GM19372 (cell line): ENCODE results near the gene ZNF827.

ENCODE experiments used
- ATAC-seq: cut with Tn5 transposase; IDR thresholded peaks from one replicate; pipeline ENCODE4 v1.9.1; 2021; ENCODE audit warnings: mild to moderate bottlenecking, low read depth, moderate library complexity; ENCODE audit not compliant: unreplicated experiment

Gene ZNF827

GRCh38 chr4:145890689-145891088, 47.9 kb downstream of the ZNF827 start:
- ATAC-seq, result no peak

- no peak for ATAC-seq
Measured at GRCh38 chr4:145888393-145888792, 50.2 kb downstream of the ZNF827 start.

GRCh38 chr4:145887241-145887991, 51.2 kb downstream of the ZNF827 start:
- ATAC-seq, result no peak

GRCh38 chr4:145886871-145887240, 51.8 kb downstream of the ZNF827 start:
- no peak for ATAC-seq

- ATAC-seq, result no peak
Measured at GRCh38 chr4:145885666-145886065, 53.0 kb downstream of the ZNF827 start.

- ATAC-seq, result no peak
Measured at GRCh38 chr4:145884775-145885174, 53.8 kb downstream of the ZNF827 start.

- ATAC-seq, result no peak
Measured at GRCh38 chr4:145883101-145883694, 55.4 kb downstream of the ZNF827 start.

- no peak for ATAC-seq
Measured at GRCh38 chr4:145882604-145883003, 56.0 kb downstream of the ZNF827 start.

- ATAC-seq, result no peak
Measured at GRCh38 chr4:145881989-145882388, 56.6 kb downstream of the ZNF827 start.

GRCh38 chr4:145881576-145881975, 57.0 kb downstream of the ZNF827 start:
- no peak for ATAC-seq

GRCh38 chr4:145880355-145880960, 58.2 kb downstream of the ZNF827 start:
- no peak for ATAC-seq

GRCh38 chr4:145879598-145879997, 59.0 kb downstream of the ZNF827 start:
- ATAC-seq, result no peak

GRCh38 chr4:145878501-145879435, 59.9 kb downstream of the ZNF827 start:
- ATAC-seq, result no peak

- ATAC-seq, result no peak
Measured at GRCh38 chr4:145876531-145877180, 62.0 kb downstream of the ZNF827 start.

GRCh38 chr4:145873901-145874300, 64.7 kb downstream of the ZNF827 start:
- no peak for ATAC-seq

GRCh38 chr4:145871209-145871608, 67.4 kb downstream of the ZNF827 start:
- ATAC-seq, result no peak

- ATAC-seq, result no peak
Measured at GRCh38 chr4:145870155-145871020, 68.2 kb downstream of the ZNF827 start.

GRCh38 chr4:145868637-145869409, 69.8 kb downstream of the ZNF827 start:
- ATAC-seq, result peak; percentile 44

GRCh38 chr4:145867406-145867805, 71.2 kb downstream of the ZNF827 start:
- no peak for ATAC-seq
